H9 (cell line): ENCODE results near the gene GTF3C5. TPM values are rescaled to one million over a fixed set of nuclear protein-coding genes. Genes with fewer than 3 reads are reported as not detected.

Experiments
- DNase-seq: peaks from one replicate; pipeline ENCODE4 v3.0.0-alpha.2; 2017
- H2AFZ ChIP-seq: one replicate; pipeline ENCODE4 v1.6.1; 2013; ENCODE audit warnings: mild to moderate bottlenecking, low read length, control low read depth, moderate library complexity
- H2AK5ac ChIP-seq: 2 replicates; pipeline ENCODE4 v1.6.1; 2013; ENCODE audit warnings: low read length, control low read depth, mixed read lengths; ENCODE audit not compliant: insufficient read length
- H2BK120ac ChIP-seq: one replicate; pipeline ENCODE4 v1.6.1; 2013; ENCODE audit warnings: low read depth, mild to moderate bottlenecking, low read length, control low read depth, inconsistent platforms; ENCODE audit not compliant: poor library complexity, severe bottlenecking
- H2BK12ac ChIP-seq: 2 replicates; pipeline ENCODE4 v1.6.1; 2013; ENCODE audit warnings: low read length, control low read depth, mixed read lengths, low read depth; ENCODE audit not compliant: insufficient read length
- H2BK15ac ChIP-seq: 2 replicates; pipeline ENCODE4 v1.6.1; 2013; ENCODE audit warnings: low read depth, low read length, control low read depth
- H2BK20ac ChIP-seq: one replicate; pipeline ENCODE4 v1.6.1; 2013; ENCODE audit warnings: low read depth, mild to moderate bottlenecking, low read length, control low read depth, inconsistent platforms; ENCODE audit not compliant: poor library complexity, severe bottlenecking
- H2BK5ac ChIP-seq: 2 replicates; pipeline ENCODE4 v1.6.1; 2013; ENCODE audit warnings: low read length, control low read depth, mixed read lengths; ENCODE audit not compliant: insufficient read length
- H3K14ac ChIP-seq: 2 replicates; pipeline ENCODE4 v1.6.1; 2013; ENCODE audit warnings: low read length, control low read depth; ENCODE audit not compliant: insufficient read depth
- H3K18ac ChIP-seq: 2 replicates; pipeline ENCODE4 v1.6.1; 2013; ENCODE audit warnings: low read depth, mild to moderate bottlenecking, mixed read lengths, low read length, control low read depth; ENCODE audit not compliant: insufficient read length
- H3K23ac ChIP-seq: 2 replicates; pipeline ENCODE4 v1.6.1; 2013; ENCODE audit warnings: low read length, control low read depth, mixed read lengths, low read depth; ENCODE audit not compliant: insufficient read length
- H3K23me2 ChIP-seq: 2 replicates; pipeline ENCODE4 v1.6.1; 2013; ENCODE audit warnings: low read depth, mild to moderate bottlenecking, mixed read lengths, low read length, control low read depth; ENCODE audit not compliant: insufficient read length, poor library complexity, severe bottlenecking
- H3K27ac ChIP-seq: 2 replicates; pipeline ENCODE4 v1.5.1; 2013; ENCODE audit warnings: low read length, control low read depth, mixed read lengths, low read depth; ENCODE audit not compliant: insufficient read length
- H3K27me3 ChIP-seq: 2 replicates; pipeline ENCODE4 v1.6.1; 2013; ENCODE audit warnings: low read length, control low read depth, inconsistent platforms; ENCODE audit not compliant: insufficient read depth
- H3K4ac ChIP-seq: 2 replicates; pipeline ENCODE4 v1.6.1; 2013; ENCODE audit warnings: low read depth, mild to moderate bottlenecking, control low read depth, inconsistent platforms, low read length, moderate library complexity
- H3K4me1 ChIP-seq: 2 replicates; pipeline ENCODE4 v1.6.1; 2013; ENCODE audit warnings: low read length, control low read depth, inconsistent platforms; ENCODE audit not compliant: insufficient read depth
- H3K4me2 ChIP-seq: 2 replicates; pipeline ENCODE4 v1.6.1; 2013; ENCODE audit warnings: low read length, control low read depth, mixed read lengths; ENCODE audit not compliant: insufficient read length, insufficient read depth
- H3K56ac ChIP-seq: 2 replicates; pipeline ENCODE4 v1.6.1; 2013; ENCODE audit warnings: low read depth, mild to moderate bottlenecking, mixed read lengths, low read length, control low read depth; ENCODE audit not compliant: insufficient read length
- H3K79me1 ChIP-seq: 2 replicates; pipeline ENCODE4 v1.6.1; 2013; ENCODE audit warnings: low read depth, mild to moderate bottlenecking, moderate library complexity, low read length, control low read depth, inconsistent platforms; ENCODE audit not compliant: insufficient read depth, poor library complexity, severe bottlenecking
- H3K79me2 ChIP-seq: 2 replicates; pipeline ENCODE4 v1.6.1; 2013; ENCODE audit warnings: low read length, control low read depth, inconsistent platforms; ENCODE audit not compliant: insufficient read depth
- H3K9ac ChIP-seq: 2 replicates; pipeline ENCODE4 v1.6.1; 2013; ENCODE audit warnings: low read length, control low read depth, mixed read lengths; ENCODE audit not compliant: insufficient read length; ENCODE audit errors: extremely low read depth
- H3K9me3 ChIP-seq: one replicate; pipeline ENCODE4 v1.6.1; 2013; ENCODE audit warnings: low read depth, low read length, inconsistent platforms; ENCODE audit not compliant: control insufficient read depth
- H3T11ph ChIP-seq: one replicate; pipeline ENCODE4 v1.6.1; 2013; ENCODE audit warnings: mild to moderate bottlenecking, low read length, control low read depth, inconsistent platforms
- H4K20me1 ChIP-seq: one replicate; pipeline ENCODE4 v1.6.1; 2013; ENCODE audit not compliant: control insufficient read depth, insufficient read length, insufficient read depth
- H4K5ac ChIP-seq: 2 replicates; pipeline ENCODE4 v1.6.1; 2013; ENCODE audit warnings: low read depth, mild to moderate bottlenecking, mixed read lengths, low read length, control low read depth; ENCODE audit not compliant: insufficient read length
- H4K8ac ChIP-seq: replicated peaks from 2 replicates; pipeline ENCODE4 v1.6.1; 2013; ENCODE audit warnings: low read length, control low read depth, mixed read lengths, low read depth; ENCODE audit not compliant: insufficient read length
- H4K91ac ChIP-seq: 2 replicates; pipeline ENCODE4 v1.6.1; 2013; ENCODE audit warnings: low read depth, mild to moderate bottlenecking, moderate library complexity, mixed read lengths, low read length, control low read depth; ENCODE audit not compliant: insufficient read length
- H3K27ac Mint-ChIP-seq, 3 experiments: 2 replicates in 2 of 3; 3 replicates in 1 of 3; pipeline ENCODE4 v1.8.0; 2020 to 2021; ENCODE audit warnings: mixed read lengths in 3 of 3, mild to moderate bottlenecking in 1 of 3, moderate library complexity in 1 of 3
- H3K27me3 Mint-ChIP-seq: 2 replicates; pipeline ENCODE4 v1.8.0; 2021; ENCODE audit warnings: low read depth, mild to moderate bottlenecking, moderate library complexity, mixed read lengths
- H3K36me3 Mint-ChIP-seq, 3 experiments: 2 replicates in 2 of 3; 3 replicates in 1 of 3; pipeline ENCODE4 v1.8.0; 2020 to 2021; ENCODE audit warnings: low read depth in 3 of 3, mixed read lengths in 3 of 3; ENCODE audit not compliant: insufficient read depth in 1 of 3
- H3K4me1 Mint-ChIP-seq, 2 experiments: 2 replicates each; pipeline ENCODE4 v1.8.0; 2020; ENCODE audit warnings: mixed read lengths in 2 of 2
- H3K4me3 Mint-ChIP-seq, 2 experiments: 2 replicates in 1 of 2; 3 replicates in 1 of 2; pipeline ENCODE4 v1.8.0; 2020 to 2021; ENCODE audit warnings: mild to moderate bottlenecking in 2 of 2, mixed read lengths in 2 of 2, moderate library complexity in 1 of 2
- H3K9me3 Mint-ChIP-seq, 2 experiments: 2 replicates in 1 of 2; 3 replicates in 1 of 2; pipeline ENCODE4 v1.8.0; 2020; ENCODE audit warnings: mild to moderate bottlenecking in 2 of 2, mixed read lengths in 2 of 2, moderate library complexity in 1 of 2
- WGBS: extraction: QIAGEN DNeasy Blood & Tissue Kit; methylation state at CpG from one replicate; pipeline ENCODE4 v1.1.7; 2013; ENCODE audit warnings: missing lambda C conversion rate, low lambda C conversion rate, mixed read lengths; ENCODE audit not compliant: insufficient read length; ENCODE audit errors: extremely low coverage; 5-methylcytosine and 5-hydroxymethylcytosine counted together
- total RNA-seq: library from RNA; stranded (reverse); gene quantifications from 2 replicates; pipeline ENCODE4 v1.2.1, GENCODE V29; 2021
- TF ChIP-seq, protein P1 (sequence below): fragments of 200-600 bp; sonication (generic); conservative IDR thresholded peaks from 3 replicates; pipeline ENCODE4 v1.8.0; 2021; ENCODE audit warnings: antibody characterized with exemption, mild to moderate bottlenecking

GTF3C5 gene
- total RNA-seq, 1 experiment from 2014 or later = 88.9 TPM

DNA sequence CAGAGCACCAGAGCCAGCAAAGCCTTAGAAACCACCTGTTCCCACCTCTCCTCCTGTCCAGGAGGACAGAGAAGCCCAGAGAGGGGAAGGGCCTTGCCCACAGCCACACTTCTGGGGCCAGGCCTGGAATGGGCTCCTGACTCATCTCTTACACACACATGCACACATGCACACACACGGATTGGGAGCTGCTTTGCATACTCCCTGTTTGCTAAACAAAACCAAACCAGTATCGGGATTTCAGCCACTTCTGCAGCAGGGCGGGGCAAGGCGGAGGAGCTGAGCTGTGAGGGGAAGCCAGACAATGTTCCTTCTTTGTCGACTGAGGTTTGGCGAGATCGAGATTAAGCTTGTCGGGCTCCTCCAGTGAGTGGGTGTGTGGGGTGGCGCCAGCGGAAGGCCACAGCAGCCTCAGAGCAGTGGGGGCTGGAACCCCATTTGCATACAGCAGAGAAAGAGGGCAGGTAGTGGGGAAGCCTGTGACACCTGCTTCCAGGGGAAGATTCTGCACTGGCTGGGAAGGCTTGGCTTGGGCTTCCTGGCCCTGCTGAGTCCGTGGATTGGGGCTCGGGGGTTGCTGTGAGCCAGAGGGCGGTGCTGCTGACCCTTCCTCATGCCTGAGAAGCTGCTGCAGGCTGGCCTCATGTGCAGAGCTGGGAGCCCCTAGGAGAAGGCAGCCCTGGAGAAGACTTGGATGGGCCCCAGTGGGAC is 36.2 kb upstream of the GTF3C5 start:
- Histone ChIP-seq H2BK20ac (no peak overlapping the region), H3K56ac (no peak overlapping the region), H2BK5ac (no peak overlapping the region), H3K23me2 (no peaks in the 10 kb centered on the region), H3K4ac (no peak overlapping the region), H4K20me1 (no peaks in the 10 kb centered on the region), H3K4me1 (peaks cover 3% of the 10 kb centered on the region; the same call in 1 of the 2 replicates), H3K79me2 (no peaks in the 10 kb centered on the region), H3K9me3 (no peaks in the 10 kb centered on the region), H4K5ac (no peak overlapping the region), H3K4me2 (no peak overlapping the region), H2BK15ac (no peak overlapping the region), H3K27me3 (no peaks in the 10 kb centered on the region), H3K14ac (no peak overlapping the region), H3K18ac (no peak overlapping the region), H3K23ac (no peak overlapping the region), H3T11ph (no peak overlapping the region), H4K8ac (no peak overlapping the region), H2BK12ac (no peak overlapping the region), H2AFZ (no peak overlapping the region), H3K9ac (no peak overlapping the region), H3K27ac (no peak overlapping the region), H3K79me1 (no peaks in the 10 kb centered on the region), H2BK120ac (no peak overlapping the region), H2AK5ac (no peak overlapping the region), H4K91ac (no peak overlapping the region)
- peaks cover 16 to 21% of the 10 kb centered on the region in 2 experiments for H3K4me1 Mint-ChIP-seq
- no peak for DNase-seq
- peak overlapping the region in 1 of 3 experiments; percentile 38; a peak in 1 of 7 replicates for H3K27ac Mint-ChIP-seq
- no peaks in the 10 kb centered on the region for H3K36me3 Mint-ChIP-seq
- peak overlapping the region in 1 of 2 experiments; percentile 50; a peak in 2 of 5 replicates for H3K4me3 Mint-ChIP-seq
- H3K27me3 Mint-ChIP-seq = peaks cover 66% of the 10 kb centered on the region
- WGBS = no CpG with 5 or more reads among the region's 13 CpGs
- TF ChIP-seq, protein P1, sequence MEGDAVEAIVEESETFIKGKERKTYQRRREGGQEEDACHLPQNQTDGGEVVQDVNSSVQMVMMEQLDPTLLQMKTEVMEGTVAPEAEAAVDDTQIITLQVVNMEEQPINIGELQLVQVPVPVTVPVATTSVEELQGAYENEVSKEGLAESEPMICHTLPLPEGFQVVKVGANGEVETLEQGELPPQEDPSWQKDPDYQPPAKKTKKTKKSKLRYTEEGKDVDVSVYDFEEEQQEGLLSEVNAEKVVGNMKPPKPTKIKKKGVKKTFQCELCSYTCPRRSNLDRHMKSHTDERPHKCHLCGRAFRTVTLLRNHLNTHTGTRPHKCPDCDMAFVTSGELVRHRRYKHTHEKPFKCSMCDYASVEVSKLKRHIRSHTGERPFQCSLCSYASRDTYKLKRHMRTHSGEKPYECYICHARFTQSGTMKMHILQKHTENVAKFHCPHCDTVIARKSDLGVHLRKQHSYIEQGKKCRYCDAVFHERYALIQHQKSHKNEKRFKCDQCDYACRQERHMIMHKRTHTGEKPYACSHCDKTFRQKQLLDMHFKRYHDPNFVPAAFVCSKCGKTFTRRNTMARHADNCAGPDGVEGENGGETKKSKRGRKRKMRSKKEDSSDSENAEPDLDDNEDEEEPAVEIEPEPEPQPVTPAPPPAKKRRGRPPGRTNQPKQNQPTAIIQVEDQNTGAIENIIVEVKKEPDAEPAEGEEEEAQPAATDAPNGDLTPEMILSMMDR = no peak
- H3K9me3 Mint-ChIP-seq = peaks cover 0 to 6% of the 10 kb centered on the region in 2 experiments; a peak in 4 of 5 replicates
